Thyroid gland (tissue), 4 donors: ENCODE data around the gene RNF128.

Experiments used
- POLR2A ChIP-seq, 2 donors: fragments of 450-650 bp; IDR thresholded peaks; one replicate each; pipeline ENCODE4 v1.6.1; 2017; ENCODE audit warnings: antibody characterized with exemption in 2 of 2, mild to moderate bottlenecking in 2 of 2, moderate library complexity in 1 of 2
- TF ChIP-seq, protein P1 (sequence below), 6 experiments: fragments of 200-600 bp in 3 of 6; fragments of 450-650 bp in 3 of 6; sonication (generic) in 3 of 6; IDR thresholded peaks; one replicate each; pipeline ENCODE4 v1.5.1; 2016 to 2019; ENCODE audit warnings: antibody characterized with exemption in 6 of 6, mild to moderate bottlenecking in 2 of 6, inconsistent platforms in 1 of 6, moderate library complexity in 1 of 6

DNA sequence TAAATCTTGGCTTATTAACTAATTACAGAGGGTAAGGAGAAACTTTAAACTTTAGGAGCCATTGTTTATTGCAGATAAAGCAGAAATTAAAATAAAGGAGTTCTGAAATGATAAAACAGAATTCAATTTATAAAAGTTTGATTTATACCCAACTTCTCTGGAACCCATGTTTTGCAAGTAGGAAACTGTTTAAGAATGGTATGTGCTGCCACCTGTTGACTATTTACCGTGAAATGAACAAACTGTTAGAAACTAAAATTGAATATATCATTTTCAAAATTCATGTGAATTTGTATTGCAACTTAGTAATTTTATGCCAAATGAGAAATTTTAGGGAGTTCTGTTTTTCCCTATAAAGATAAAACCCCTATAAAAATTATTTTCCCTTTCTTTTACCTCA, 65.0 kb downstream of the RNF128 start:
- TF ChIP-seq, protein P1, sequence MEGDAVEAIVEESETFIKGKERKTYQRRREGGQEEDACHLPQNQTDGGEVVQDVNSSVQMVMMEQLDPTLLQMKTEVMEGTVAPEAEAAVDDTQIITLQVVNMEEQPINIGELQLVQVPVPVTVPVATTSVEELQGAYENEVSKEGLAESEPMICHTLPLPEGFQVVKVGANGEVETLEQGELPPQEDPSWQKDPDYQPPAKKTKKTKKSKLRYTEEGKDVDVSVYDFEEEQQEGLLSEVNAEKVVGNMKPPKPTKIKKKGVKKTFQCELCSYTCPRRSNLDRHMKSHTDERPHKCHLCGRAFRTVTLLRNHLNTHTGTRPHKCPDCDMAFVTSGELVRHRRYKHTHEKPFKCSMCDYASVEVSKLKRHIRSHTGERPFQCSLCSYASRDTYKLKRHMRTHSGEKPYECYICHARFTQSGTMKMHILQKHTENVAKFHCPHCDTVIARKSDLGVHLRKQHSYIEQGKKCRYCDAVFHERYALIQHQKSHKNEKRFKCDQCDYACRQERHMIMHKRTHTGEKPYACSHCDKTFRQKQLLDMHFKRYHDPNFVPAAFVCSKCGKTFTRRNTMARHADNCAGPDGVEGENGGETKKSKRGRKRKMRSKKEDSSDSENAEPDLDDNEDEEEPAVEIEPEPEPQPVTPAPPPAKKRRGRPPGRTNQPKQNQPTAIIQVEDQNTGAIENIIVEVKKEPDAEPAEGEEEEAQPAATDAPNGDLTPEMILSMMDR (IDR thresholded peaks at IDR 0.05): peak in 2 of 6 experiments; percentile 36 to 38
- TF ChIP-seq POLR2A (IDR thresholded peaks at IDR 0.05): no peak
